Keratinocyte (primary cell): ENCODE results near the gene ABCC11. TPM values are rescaled to one million over a fixed set of nuclear protein-coding genes. Genes with fewer than 3 reads are reported as not detected.
"Not testable (repeated sequence)": the region's sequence is repeated elsewhere in the genome, so short reads cannot be mapped to it uniquely, and the experiment has no call there.

ENCODE experiments used
- DNase-seq: peaks from one replicate; pipeline ENCODE4 v3.0.0-alpha.2; 2011; ENCODE audit warnings: low read depth, missing footprints, low spot score
- FAIRE-seq: peaks from 2 replicates; lab custom pipeline; 2011; peaks lifted over from hg19 to GRCh38; lab: Jason Lieb, UNC
- H2AFZ ChIP-seq: 2 replicates; pipeline ENCODE4 v1.6.0; 2012; ENCODE audit warnings: low read length, control low read depth, inconsistent platforms; ENCODE audit not compliant: control insufficient read depth
- H3K27ac ChIP-seq: 2 replicates; pipeline ENCODE4 v1.5.1; 2011; ENCODE audit warnings: low read length; ENCODE audit not compliant: control insufficient read depth, insufficient read depth
- H3K27me3 ChIP-seq: 3 replicates; pipeline ENCODE4 v1.6.0; 2011; ENCODE audit warnings: low read length; ENCODE audit not compliant: control insufficient read depth, insufficient read depth; ENCODE audit errors: extremely low read depth
- H3K36me3 ChIP-seq, 2 experiments: 2 replicates in 1 of 2; 3 replicates in 1 of 2; pipeline ENCODE4 v1.5.1; 2011; ENCODE audit warnings: low read length in 2 of 2, mild to moderate bottlenecking in 1 of 2; ENCODE audit not compliant: control insufficient read depth in 2 of 2, insufficient read depth in 2 of 2; ENCODE audit errors: extremely low read depth in 1 of 2
- H3K4me1 ChIP-seq: 3 replicates; pipeline ENCODE4 v1.5.1; 2011; ENCODE audit warnings: low read length; ENCODE audit not compliant: control insufficient read depth, insufficient read depth; ENCODE audit errors: extremely low read depth
- H3K4me2 ChIP-seq: 3 replicates; pipeline ENCODE4 v1.6.0; 2011; ENCODE audit warnings: low read depth, low read length; ENCODE audit not compliant: control insufficient read depth, insufficient read depth; ENCODE audit errors: extremely low read depth
- H3K4me3 ChIP-seq, 3 experiments: fragments of 200-600 bp in 1 of 3; sonication (generic) in 1 of 3; 2 replicates in 2 of 3; 3 replicates in 1 of 3; pipeline ENCODE4 v1.5.1; 2011 to 2016; ENCODE audit warnings: low read length in 3 of 3, mild to moderate bottlenecking in 3 of 3, control low read depth in 2 of 3, inconsistent platforms in 1 of 3, low read depth in 1 of 3, mixed read lengths in 1 of 3, mixed run types in 1 of 3, moderate library complexity in 1 of 3; ENCODE audit not compliant: control insufficient read depth in 2 of 3, insufficient read depth in 2 of 3; ENCODE audit errors: extremely low read depth in 1 of 3
- H3K79me2 ChIP-seq: 2 replicates; pipeline ENCODE4 v1.6.0; 2012; ENCODE audit warnings: low read length; ENCODE audit not compliant: control insufficient read depth, insufficient read depth
- H3K9ac ChIP-seq: 3 replicates; pipeline ENCODE4 v1.6.0; 2011; ENCODE audit warnings: low read length; ENCODE audit not compliant: control insufficient read depth, insufficient read depth; ENCODE audit errors: extremely low read depth
- H3K9me1 ChIP-seq: 3 replicates; pipeline ENCODE4 v1.6.0; 2011; ENCODE audit warnings: low read length; ENCODE audit not compliant: control insufficient read depth, insufficient read depth; ENCODE audit errors: extremely low read depth
- H3K9me3 ChIP-seq: 2 replicates; pipeline ENCODE4 v1.5.1; 2012; ENCODE audit warnings: low read depth, low read length; ENCODE audit not compliant: control insufficient read depth
- H4K20me1 ChIP-seq: 3 replicates; pipeline ENCODE4 v1.6.0; 2011; ENCODE audit warnings: low read length; ENCODE audit not compliant: control insufficient read depth, insufficient read depth; ENCODE audit errors: extremely low read depth
- CTCF ChIP-seq, 3 experiments: IDR thresholded peaks in 1 of 3; conservative IDR thresholded peaks in 1 of 3; optimal IDR thresholded peaks in 1 of 3; 2 replicates in 2 of 3; 3 replicates in 1 of 3; pipeline versions ENCODE3 to v1.5.1; 2011; ENCODE audit warnings: low read length in 3 of 3, mild to moderate bottlenecking in 3 of 3, moderate library complexity in 2 of 3, control low read depth in 1 of 3, inconsistent platforms in 1 of 3; ENCODE audit not compliant: insufficient read depth in 2 of 3; ENCODE audit errors: extremely low read depth in 1 of 3
- EZH2 ChIP-seq: IDR thresholded peaks from one replicate; pipeline ENCODE4 v1.6.1; 2012; ENCODE audit warnings: inconsistent platforms, mild to moderate bottlenecking, low read length, moderate library complexity
- dilution Hi-C: fragments of 300-500 bp; cut with MboI; formaldehyde crosslinking; loops from one replicate; pipeline ENCODE4 v1.7.0; 2020; ENCODE audit warnings: low sequenced_read_pairs; ENCODE audit not compliant: extremely low pct_ligation_motif_present
- polyA plus RNA-seq, 5 experiments: library from polyadenylated mRNA; depleted of rRNA in 3 of 5; stranded (reverse) in 3 of 5; stranded (forward) in 1 of 5; unstranded in 1 of 5; fragments of >200 nt; gene quantifications; 1 replicate in 1 of 5; 2 replicates in 3 of 5; 3 replicates in 1 of 5; pipeline versions ENCODE4 v1.2.1 to v1.2.3, GENCODE V29; 2011 to 2012; ENCODE audit warnings: missing spikeins in 2 of 5, low read depth in 1 of 5, low replicate concordance in 1 of 5

The ABCC11 gene
- polyA plus RNA-seq, 1 donor (not counting 4 experiments of a cell fraction or from before 2014, with no cell fraction given), result 0.33 TPM

GRCh38 chr16:48244080-48244862 lies 3.1 kb downstream of the ABCC11 start, which contains the start of gene LONP2:
TSS of gene LONP2 (plus strand) at chr16:48244300. CDS start at chr16:48244389, 89 bp downstream.
- Histone ChIP-seq H3K9me1 (no peaks in the 10 kb centered on the region), H2AFZ (peak within 1 kb of the TSS; percentile 98), H3K4me3 (peak within 1 kb of the TSS; percentile 70 to 86 (median 71)), H3K27me3 (no peaks in the 10 kb centered on the region), H3K36me3 (no peaks in the 10 kb centered on the region), H3K79me2 (peaks cover 51% of the 10 kb centered on the region), H3K4me1 (peaks cover 22% of the 10 kb centered on the region), H3K9ac (peak within 1 kb of the TSS; percentile 89), H3K4me2 (peak within 1 kb of the TSS; percentile 84), H3K27ac (peak within 1 kb of the TSS; percentile 82), H4K20me1 (no peaks in the 10 kb centered on the region), H3K9me3 (no peaks in the 10 kb centered on the region)
- dilution Hi-C loops, result no loop called here
- DNase-seq (peak; percentile 30), FAIRE-seq (peak; percentile 66)
- no peak for TF ChIP-seq EZH2
- TF ChIP-seq CTCF (optimal IDR thresholded peaks at IDR 0.05 in 1 of 3, IDR thresholded peaks at IDR 0.05 in 1 of 3, conservative IDR thresholded peaks at IDR 0.05 in 1 of 3; ENCODE audit: extremely low read depth in 1 of 3, insufficient read depth in 2 of 3, low read length in 3 of 3), result no peak

- H3K4me1 ChIP-seq, H3K4me2 ChIP-seq, H2AFZ ChIP-seq, H4K20me1 ChIP-seq, DNase-seq, H3K27me3 ChIP-seq, H3K9me3 ChIP-seq, dilution Hi-C loops, FAIRE-seq, H3K27ac ChIP-seq, H3K9me1 ChIP-seq, H3K4me3 ChIP-seq, H3K9ac ChIP-seq, H3K36me3 ChIP-seq: not testable (repeated sequence)
- peaks cover 11% of the 10 kb centered on the region for H3K79me2 ChIP-seq
Observed at GRCh38 chr16:48240147-48240546, 7.2 kb downstream of the ABCC11 start.
